Activated CD4-positive, alpha-beta memory T cell treated with anti-CD3 and anti-CD28 coated beads, Interleukin-2, amount 10 ng/mL, durations not matched to agents 7 days and 5 days (primary cell): ENCODE data around the gene DNAJC11. TPM values are rescaled to one million over a fixed set of nuclear protein-coding genes. Genes with fewer than 3 reads are reported as not detected.
"Not testable (repeated sequence)": the region's sequence is repeated elsewhere in the genome, so short reads cannot be mapped to it uniquely, and the experiment has no call there.

Experiments
- CTCF ChIA-PET: fragments of 350-600 bp; sonication (Branson Sonifier 250); formaldehyde crosslinking; loops from one replicate; lab custom pipeline; 2021; ENCODE audit warnings: antibody characterized with exemption, inconsistent platforms; lab: Charles Lee
- POLR2A ChIA-PET: fragments of 350-600 bp; sonication (Branson Sonifier 250); formaldehyde crosslinking; loops from one replicate; lab custom pipeline; 2021; ENCODE audit warnings: antibody characterized with exemption; lab: Charles Lee
- DNase-seq: peaks from one replicate; pipeline ENCODE4 v3.0.0-alpha.2; 2020
- H3K27ac Mint-ChIP-seq: one replicate; pipeline ENCODE4 v1.8.0; 2021; ENCODE audit warnings: mild to moderate bottlenecking, mixed read lengths
- H3K27me3 Mint-ChIP-seq: one replicate; pipeline ENCODE4 v1.8.0; 2021; ENCODE audit warnings: mixed read lengths
- H3K36me3 Mint-ChIP-seq: one replicate; pipeline ENCODE4 v1.8.0; 2021; ENCODE audit warnings: low read depth, mixed read lengths
- H3K4me1 Mint-ChIP-seq: one replicate; pipeline ENCODE4 v1.8.0; 2021; ENCODE audit warnings: mixed read lengths
- H3K4me3 Mint-ChIP-seq: one replicate; pipeline ENCODE4 v1.8.0; 2021; ENCODE audit warnings: mild to moderate bottlenecking, mixed read lengths
- H3K9me3 Mint-ChIP-seq: one replicate; pipeline ENCODE4 v1.8.0; 2021; ENCODE audit warnings: mixed read lengths
- total RNA-seq, 2 experiments: library from RNA; stranded (reverse); gene quantifications; one replicate each; pipeline ENCODE4 v1.2.3, GENCODE V29; 2021

Gene DNAJC11
- total RNA-seq, 2 experiments from 2014 or later = 27.4 to 27.9 TPM

DNA sequence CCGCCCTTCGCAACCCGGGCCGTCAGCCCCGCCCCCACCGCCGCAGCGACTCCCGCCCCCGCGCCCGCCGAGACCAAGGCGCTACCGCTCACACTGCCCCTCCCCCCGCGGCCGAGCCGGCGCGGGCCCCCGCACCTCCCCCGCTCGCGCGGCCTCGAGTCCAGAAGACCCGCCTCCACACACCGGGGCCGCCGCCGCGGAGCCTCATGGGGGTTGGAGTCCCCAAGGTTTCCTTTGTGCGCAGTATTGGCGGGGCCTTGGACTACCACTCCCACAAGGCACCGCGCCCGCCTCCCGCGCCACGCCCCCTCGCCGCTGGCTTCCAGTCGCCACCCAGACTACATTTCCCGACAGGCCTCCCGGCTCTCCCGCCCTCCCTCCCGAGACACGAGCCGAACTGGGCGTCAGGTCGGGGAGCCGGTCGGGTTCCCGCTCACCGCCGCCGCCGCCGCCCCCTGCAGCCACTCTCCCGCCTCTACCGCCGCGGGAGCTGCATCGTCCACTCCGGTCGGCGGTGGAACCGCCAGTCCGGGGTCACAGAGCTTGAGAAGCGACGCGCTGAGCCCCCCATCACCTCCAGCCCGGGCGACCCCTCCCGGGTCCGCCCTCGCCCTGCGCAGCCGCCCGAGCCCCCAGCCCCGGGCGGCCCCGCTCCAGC, 88.1 kb downstream of the DNAJC11 start, which contains the start of gene PHF13:
PHF13 (plus strand) TSS at position 371 of the 658 bp plus-strand sequence. CDS start 336 bp downstream, outside the sequence.
- ChIA-PET POLR2A (interaction anchor here (0.8 to 4.3 kb wide), 5 partner anchors 10 to 59 kb away, joined by 3 to 58 read pairs (median 3); partner anchors contain the start of genes KLHL21, NOL9, TAS1R1 and THAP3), CTCF (interaction anchor here (0.8 kb wide), 1 partner anchor 13 kb away, joined by 3 read pairs; no protein-coding TSS in a partner anchor)
- DNase-seq = peak; percentile 100
- Mint-ChIP-seq H3K36me3 (peaks cover 12% of the 10 kb centered on the region), H3K27ac (peak within 1 kb of the TSS; percentile 74), H3K27me3 (no peaks in the 10 kb centered on the region), H3K9me3 (no peaks in the 10 kb centered on the region), H3K4me3 (peak within 1 kb of the TSS; percentile 84), H3K4me1 (peaks cover 27% of the 10 kb centered on the region)

DNA sequence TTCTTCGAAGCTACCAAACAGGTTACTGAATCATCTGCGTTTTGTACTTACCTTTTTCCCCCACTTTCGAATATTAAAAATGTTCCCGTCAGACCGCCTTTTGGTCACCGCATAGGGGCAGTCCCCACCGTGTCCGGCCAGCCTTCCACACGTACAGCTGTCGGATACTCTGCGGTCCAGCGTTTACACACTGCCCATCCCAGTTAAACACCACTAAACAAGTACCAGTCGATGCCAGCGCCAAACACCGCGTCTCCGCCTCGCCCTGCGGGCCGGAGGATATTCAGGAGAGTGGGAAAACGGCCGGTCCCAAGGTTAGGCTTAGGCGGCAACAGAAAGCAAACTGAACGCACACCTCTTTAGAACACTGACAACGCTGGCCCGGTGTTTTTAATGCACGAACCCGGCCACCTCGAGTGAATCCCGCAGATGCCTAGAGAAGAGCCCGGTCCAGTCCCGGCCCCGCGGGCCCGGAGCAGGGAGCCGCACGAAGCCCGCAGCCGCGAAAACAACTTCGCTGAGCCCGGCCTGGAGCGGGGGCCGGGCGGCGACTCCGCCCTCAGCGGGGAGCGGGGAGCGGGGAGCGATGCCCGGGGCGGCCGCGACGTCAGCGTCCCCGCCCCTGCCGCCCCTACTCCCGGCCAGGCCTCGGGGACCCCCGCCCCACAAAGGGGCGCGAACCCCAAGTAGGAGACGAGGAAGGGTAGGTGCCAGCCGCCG, 88.8 kb downstream of the DNAJC11 start:
- DNase-seq = no peak
- POLR2A ChIA-PET = interaction anchor here (1.1 to 4.3 kb wide), 3 partner anchors 10 to 13 kb away, joined by 3 to 58 read pairs (median 7); partner anchors contain the start of genes KLHL21 and THAP3
- H3K27ac Mint-ChIP-seq = peak overlapping the region; percentile 74
- H3K36me3 Mint-ChIP-seq = peaks cover 10% of the 10 kb centered on the region
- CTCF ChIA-PET = interaction anchor here (1.4 to 2.1 kb wide), 3 partner anchors 9 to 11 kb away, joined by 6 to 8 read pairs (median 7); partner anchors contain the start of genes KLHL21 and THAP3
- peaks cover 27% of the 10 kb centered on the region for H3K4me1 Mint-ChIP-seq
- H3K27me3 Mint-ChIP-seq = no peaks in the 10 kb centered on the region
- H3K9me3 Mint-ChIP-seq = no peaks in the 10 kb centered on the region
- peak overlapping the region; percentile 84 for H3K4me3 Mint-ChIP-seq

DNA sequence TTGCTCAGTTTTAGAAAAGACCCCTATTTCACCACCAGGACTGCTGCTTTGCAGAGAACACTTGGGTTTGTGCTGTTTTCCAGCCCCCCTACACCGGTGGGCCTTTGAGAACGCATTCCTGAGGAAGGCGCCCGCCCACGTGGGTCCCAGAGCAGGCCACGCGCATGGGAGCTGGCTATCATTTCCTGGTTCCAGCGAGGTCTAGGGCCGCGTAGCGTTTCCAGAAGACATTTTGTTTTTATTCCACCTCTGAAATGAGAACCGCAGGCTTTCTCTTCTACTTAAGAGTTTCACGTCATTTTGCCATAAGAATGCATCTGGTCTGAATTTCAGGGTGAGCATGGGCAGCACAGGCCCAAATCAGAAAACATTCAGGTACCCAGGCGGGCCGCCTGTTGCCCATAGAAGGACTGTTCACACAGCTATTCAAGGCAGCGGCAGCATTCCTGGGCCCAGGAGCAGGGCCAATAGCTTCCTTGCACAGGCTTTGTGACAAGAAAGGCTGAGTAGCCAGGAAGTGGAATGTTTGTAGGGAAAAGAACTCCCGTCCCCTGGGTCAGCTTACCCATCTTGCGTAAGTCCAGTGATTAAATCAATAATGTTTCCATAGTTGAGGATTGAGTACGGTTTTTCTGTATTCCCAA, 97.6 kb downstream of the DNAJC11 start:
- Mint-ChIP-seq H3K27me3 (no peaks in the 10 kb centered on the region), H3K4me3 (peak overlapping the region; percentile 81), H3K36me3 (peaks cover 18% of the 10 kb centered on the region), H3K9me3 (no peaks in the 10 kb centered on the region), H3K4me1 (peaks cover 25% of the 10 kb centered on the region), H3K27ac (peak overlapping the region; percentile 98)
- CTCF ChIA-PET = interaction anchor here (1.0 to 2.1 kb wide), 4 partner anchors 8 to 50 kb away, joined by 5 to 8 read pairs (median 6); partner anchors contain the start of genes NOL9 and TAS1R1
- POLR2A ChIA-PET = interaction anchor here (0.8 to 7.8 kb wide), 14 partner anchors 8 to 211 kb away, joined by 3 to 94 read pairs (median 14); partner anchors contain the start of genes ACOT7, CAMTA1, NOL9 and PHF13
- peak; percentile 41 for DNase-seq

DNA sequence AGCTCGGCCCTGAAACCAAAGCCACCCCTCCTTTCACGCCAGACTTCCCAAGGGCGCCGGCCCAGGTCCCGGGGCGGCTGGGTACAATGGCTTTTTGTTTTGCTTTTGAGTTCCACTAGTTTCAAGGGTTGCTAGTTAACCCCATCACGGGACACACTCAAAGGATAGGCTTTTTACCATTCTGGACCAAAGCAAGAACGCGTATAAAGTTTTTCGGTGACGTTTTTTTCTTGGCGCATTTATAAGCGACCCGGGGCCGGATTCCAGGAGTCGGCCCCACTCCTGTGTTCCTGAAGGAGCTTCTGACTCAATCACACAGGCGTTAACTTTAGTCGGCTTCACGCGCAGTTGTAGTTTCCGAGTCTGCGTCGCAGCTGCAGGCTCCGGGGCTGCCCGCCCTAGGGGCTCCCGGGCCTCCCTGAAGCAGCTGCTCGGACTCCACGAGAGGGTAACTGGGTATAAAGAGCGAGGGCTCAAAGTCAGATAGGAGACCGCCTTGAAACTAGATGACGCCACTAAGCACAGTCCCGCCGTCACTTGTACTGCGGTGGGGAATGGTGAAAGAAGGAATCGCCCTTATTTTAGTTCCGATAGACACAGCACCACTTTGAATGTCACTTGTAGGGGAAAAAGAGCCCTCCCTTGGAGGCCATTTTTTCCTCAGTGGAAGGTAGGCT, 98.2 kb downstream of the DNAJC11 start:
- Mint-ChIP-seq H3K4me1 (peaks cover 31% of the 10 kb centered on the region), H3K4me3 (peak overlapping the region; percentile 81), H3K9me3 (no peaks in the 10 kb centered on the region), H3K36me3 (peaks cover 25% of the 10 kb centered on the region), H3K27me3 (no peaks in the 10 kb centered on the region), H3K27ac (peak overlapping the region; percentile 98)
- ChIA-PET POLR2A (interaction anchor here (0.6 to 7.8 kb wide), 14 partner anchors 9 to 246 kb away, joined by 3 to 94 read pairs (median 14); partner anchors contain the start of genes ACOT7, CAMTA1, NOL9 and PHF13), CTCF (interaction anchor here (1.1 to 2.1 kb wide), 4 partner anchors 9 to 49 kb away, joined by 5 to 8 read pairs (median 7); partner anchors contain the start of genes NOL9 and TAS1R1)
- peak; percentile 63 for DNase-seq

DNA sequence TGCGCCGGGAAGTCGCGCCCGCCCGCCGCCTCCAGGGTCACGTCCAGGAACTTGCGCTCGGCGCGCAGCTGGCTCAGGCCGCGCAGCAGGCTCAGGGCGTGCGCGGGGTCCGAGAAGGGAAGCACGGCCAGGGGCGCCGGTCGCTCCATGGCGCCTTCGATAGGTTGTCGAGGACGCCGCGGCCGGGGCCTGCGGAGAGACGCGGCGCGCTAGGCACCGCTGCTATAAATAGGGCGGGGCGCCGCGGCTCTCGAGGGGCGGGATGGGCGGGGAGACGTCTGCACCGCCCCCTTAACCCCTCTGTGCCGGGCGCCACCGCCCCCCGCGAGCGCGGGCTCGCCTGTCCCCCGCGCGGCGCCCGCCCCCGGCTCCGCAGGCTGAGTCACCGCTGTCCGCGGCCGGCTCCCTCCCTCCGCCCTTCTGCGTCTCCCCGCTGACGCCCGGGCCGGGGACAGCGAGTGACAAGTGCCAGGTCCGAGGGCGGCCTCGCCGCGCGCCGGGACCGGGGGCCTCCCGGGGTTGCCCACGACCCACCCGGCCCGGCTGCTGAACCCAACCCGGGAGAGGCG, 98.9 kb downstream of the DNAJC11 start, which contains the start of gene KLHL21:
KLHL21 (minus strand) TSS at position 201 of the 569 bp plus-strand sequence; CDS start at position 149, 52 bp downstream.
- Mint-ChIP-seq H3K27ac (peak within 1 kb of the TSS; percentile 98), H3K36me3 (peaks cover 30% of the 10 kb centered on the region), H3K27me3 (no peaks in the 10 kb centered on the region), H3K9me3 (no peaks in the 10 kb centered on the region), H3K4me3 (peak within 1 kb of the TSS; percentile 86), H3K4me1 (peaks cover 33% of the 10 kb centered on the region)
- ChIA-PET POLR2A (interaction anchor here (0.5 to 7.8 kb wide), 16 partner anchors 9 to 245 kb away, joined by 3 to 94 read pairs (median 10); partner anchors contain the start of genes ACOT7, CAMTA1, NOL9 and PHF13), CTCF (interaction anchor here (0.7 to 2.0 kb wide), 7 partner anchors 9 to 50 kb away, joined by 3 to 8 read pairs (median 5); no protein-coding TSS in a partner anchor)
- peak; percentile 88 for DNase-seq

DNA sequence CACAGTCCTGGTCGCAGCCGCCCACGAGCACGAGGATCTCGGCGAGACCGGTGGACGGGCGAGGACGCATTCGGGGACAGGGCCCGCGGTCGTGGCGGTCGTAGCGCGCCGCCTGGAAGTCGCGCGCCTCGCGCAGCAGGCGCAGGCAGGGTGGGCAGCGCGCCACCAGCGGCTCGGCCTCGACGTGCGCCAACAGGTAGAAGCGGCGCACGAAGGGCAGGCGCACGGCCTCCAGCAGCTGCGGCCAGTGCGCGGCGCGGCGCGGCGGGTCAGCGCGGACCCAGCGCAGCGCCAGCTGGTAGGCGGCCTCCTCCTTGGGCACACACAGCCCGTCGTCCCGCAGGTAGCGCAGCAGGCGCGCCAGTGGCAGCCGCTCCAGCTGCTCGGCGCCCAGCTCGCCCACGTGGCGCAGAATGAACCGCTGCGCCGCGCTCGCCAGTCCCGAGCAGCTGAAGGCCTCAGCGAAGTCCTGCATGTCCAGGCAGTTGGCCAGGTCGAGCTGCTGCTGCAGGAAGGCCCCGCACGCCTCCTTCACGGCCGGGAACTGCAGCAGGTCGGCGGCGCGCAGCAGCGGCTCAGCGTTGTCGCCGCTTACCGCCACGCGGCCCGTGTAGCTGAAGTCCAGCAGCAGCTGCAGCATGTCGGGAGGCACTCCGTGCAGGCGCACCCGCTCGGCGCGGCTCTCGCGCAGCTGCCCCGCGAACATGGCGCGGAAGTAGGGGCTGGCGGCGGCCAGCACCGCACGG, 99.5 kb downstream of the DNAJC11 start:
- POLR2A ChIA-PET = interaction anchor here (0.9 to 7.8 kb wide), 15 partner anchors 10 to 209 kb away, joined by 3 to 94 read pairs (median 13); partner anchors contain the start of genes ACOT7, CAMTA1, NOL9 and PHF13
- Mint-ChIP-seq H3K4me3 (peak overlapping the region; percentile 86), H3K36me3 (peaks cover 37% of the 10 kb centered on the region), H3K9me3 (no peaks in the 10 kb centered on the region), H3K27me3 (no peaks in the 10 kb centered on the region), H3K4me1 (peaks cover 39% of the 10 kb centered on the region), H3K27ac (peak overlapping the region; percentile 98)
- CTCF ChIA-PET = interaction anchor here (0.7 to 2.9 kb wide), 11 partner anchors 10 to 112 kb away, joined by 3 to 22 read pairs (median 5); partner anchors contain the start of genes NOL9, PLEKHG5, TAS1R1 and ZBTB48
- no peak for DNase-seq

DNA sequence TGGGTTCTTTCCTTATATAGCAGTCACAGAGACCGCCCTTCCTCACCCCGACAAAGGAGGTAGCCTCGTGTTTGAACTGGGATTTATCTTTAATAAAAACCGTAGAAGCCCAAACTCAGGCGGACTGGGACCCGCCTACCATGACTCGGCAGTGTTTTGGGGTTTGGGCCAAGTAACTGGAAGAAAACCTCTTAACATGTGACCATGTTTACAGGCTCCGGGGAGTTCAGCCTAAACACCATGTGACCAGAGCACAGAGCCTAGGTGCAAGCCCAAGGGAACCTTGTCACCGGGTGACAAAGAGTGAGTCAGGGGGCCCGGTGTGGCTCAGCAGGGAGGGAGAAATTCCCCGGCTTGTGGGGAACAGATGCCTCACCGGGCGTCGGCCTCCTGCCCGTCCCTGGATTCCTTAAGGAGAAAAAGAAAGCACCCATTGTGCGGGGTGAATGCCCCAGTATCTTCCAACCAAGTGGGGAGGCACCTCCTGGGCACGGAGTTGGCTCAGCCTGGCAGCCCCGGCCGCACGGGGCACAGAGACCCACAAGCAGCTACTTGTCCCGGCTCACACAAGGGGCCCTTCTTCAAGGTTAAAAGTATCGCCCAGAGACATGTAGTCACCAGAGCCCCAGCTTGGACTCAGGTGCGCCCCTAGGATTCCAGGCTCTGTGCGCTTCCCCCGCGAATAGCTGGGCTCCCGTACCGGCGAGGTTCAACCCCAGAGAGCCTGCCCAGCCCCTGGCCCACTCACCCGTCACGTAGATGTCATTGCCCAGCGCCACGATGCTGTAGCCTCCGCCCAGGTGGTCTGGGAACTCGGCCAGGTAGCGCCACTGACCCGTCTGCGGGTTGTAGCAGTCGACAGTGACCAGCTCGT, 100.3 kb downstream of the DNAJC11 start:
- Mint-ChIP-seq H3K27ac (peak overlapping the region; percentile 88), H3K4me3 (peak overlapping the region; percentile 86), H3K27me3 (no peaks in the 10 kb centered on the region), H3K9me3 (no peaks in the 10 kb centered on the region), H3K4me1 (peaks cover 42% of the 10 kb centered on the region), H3K36me3 (peaks cover 40% of the 10 kb centered on the region)
- ChIA-PET CTCF (interaction anchor here (0.9 to 2.9 kb wide), 12 partner anchors 10 to 396 kb away, joined by 3 to 22 read pairs (median 6); partner anchors contain the start of genes NOL9, PLEKHG5, TAS1R1 and THAP3), POLR2A (interaction anchor here (0.9 to 7.8 kb wide), 19 partner anchors 11 to 208 kb away, joined by 3 to 94 read pairs (median 7); partner anchors contain the start of genes ACOT7, CAMTA1, DNAJC11 and NOL9)
- DNase-seq = peak; percentile 85

DNA sequence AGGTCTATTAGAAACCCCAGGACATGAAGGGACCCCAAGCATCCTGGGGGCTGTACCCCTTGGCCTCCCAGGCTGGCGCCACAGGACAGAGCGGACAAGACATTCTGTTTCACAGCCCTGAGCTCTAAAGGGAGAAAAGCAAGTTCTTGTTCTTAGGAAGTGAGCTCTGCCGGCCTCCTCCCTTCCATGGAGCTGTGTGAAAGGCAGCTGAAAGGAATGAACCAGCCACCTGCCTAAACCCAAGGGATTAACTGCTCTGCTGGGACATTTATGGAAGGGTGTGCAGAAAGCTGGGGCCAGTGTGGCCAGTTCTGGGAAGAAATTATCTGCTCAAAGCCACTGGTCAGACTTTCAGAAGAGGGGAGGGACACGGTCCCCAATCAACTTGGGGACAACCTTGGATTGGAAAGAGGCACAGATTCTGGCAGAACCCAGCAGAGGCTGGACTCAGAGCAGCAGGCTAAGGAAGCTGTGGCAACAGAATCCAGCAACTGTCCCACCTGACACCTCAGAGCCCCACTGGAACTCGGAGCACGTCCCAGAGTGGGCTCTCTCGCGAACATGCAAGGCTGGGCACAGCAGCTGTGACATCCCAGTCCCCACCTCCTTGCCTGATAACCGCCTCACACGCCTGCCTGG, 101.1 kb downstream of the DNAJC11 start:
- ChIA-PET POLR2A (interaction anchor here (0.9 to 7.8 kb wide), 15 partner anchors 11 to 141 kb away, joined by 3 to 94 read pairs (median 5); partner anchors contain the start of genes DNAJC11, NOL9, PHF13 and PLEKHG5), CTCF (interaction anchor here (0.8 to 2.9 kb wide), 11 partner anchors 11 to 395 kb away, joined by 3 to 22 read pairs (median 5); partner anchors contain the start of genes NOL9, PLEKHG5, TAS1R1 and THAP3)
- Mint-ChIP-seq H3K27ac (peak overlapping the region; percentile 88), H3K4me1 (peaks cover 49% of the 10 kb centered on the region), H3K4me3 (peak overlapping the region; percentile 86), H3K27me3 (no peaks in the 10 kb centered on the region), H3K9me3 (no peaks in the 10 kb centered on the region), H3K36me3 (peaks cover 48% of the 10 kb centered on the region)
- no peak for DNase-seq

DNA sequence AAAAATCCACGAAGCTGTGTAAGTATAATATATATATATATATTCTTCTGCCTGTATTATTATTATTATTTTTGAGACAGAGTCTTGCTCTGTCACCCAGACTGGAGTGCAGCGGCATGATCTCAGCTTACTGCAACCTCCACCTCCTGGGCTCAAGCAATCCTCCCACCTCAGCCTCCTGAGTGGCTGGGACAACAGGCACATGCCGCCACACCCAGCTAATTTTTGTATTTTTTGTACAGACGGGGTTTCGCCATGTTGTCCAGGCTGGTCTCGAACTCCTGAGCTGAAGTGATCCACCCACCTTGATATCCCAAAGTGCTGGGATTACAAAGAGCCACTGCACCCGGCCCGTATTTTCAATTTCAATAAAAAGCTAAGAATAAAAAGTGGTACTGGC, 101.6 kb downstream of the DNAJC11 start:
- peaks cover 53% of the 10 kb centered on the region for H3K36me3 Mint-ChIP-seq
- peak overlapping the region; percentile 86 for H3K4me3 Mint-ChIP-seq
- POLR2A ChIA-PET = interaction anchor here (0.9 to 7.8 kb wide), 15 partner anchors 11 to 140 kb away, joined by 3 to 94 read pairs (median 5); partner anchors contain the start of genes DNAJC11, NOL9, PHF13 and PLEKHG5
- H3K9me3 Mint-ChIP-seq, DNase-seq, H3K27me3 Mint-ChIP-seq: not testable (repeated sequence)
- H3K27ac Mint-ChIP-seq = peak overlapping the region; percentile 88
- H3K4me1 Mint-ChIP-seq = peaks cover 47% of the 10 kb centered on the region
- CTCF ChIA-PET = interaction anchor here (0.5 to 2.9 kb wide), 12 partner anchors 10 to 395 kb away, joined by 3 to 22 read pairs (median 4); partner anchors contain the start of genes NOL9, PLEKHG5, TAS1R1 and THAP3
